Measurements from ENCODE around the gene ERI2. TPM values are rescaled to one million over a fixed set of nuclear protein-coding genes. Genes with fewer than 3 reads are reported as not detected.

The ERI2 gene
- 13.7 and 20.3 TPM in 2 replicates for total RNA-seq

GRCh38 chr16:20806168-20807050 lies at the start of gene ERI2, which contains the start of gene REXO5:
TSS of gene ERI2 (minus strand) at chr16:20806472. CDS start at chr16:20806430, 42 bp downstream.
TSS of gene REXO5 (plus strand) at chr16:20806527. CDS start at chr16:20806954, 427 bp downstream.

GRCh38 chr16:20763461-20764232 lies 42.6 kb downstream of the ERI2 start, which contains the start of gene ACSM3:
TSS of gene ACSM3 (plus strand) at chr16:20764014. CDS start at chr16:20770035, 6,021 bp downstream.

Other genes with a start within 250 kb of the ERI2 start
- not detected in 2 replicates for gene ACSM2B, start 230.1 kb downstream of the ERI2 start, total RNA-seq
- gene ACSM1, start 108.8 kb downstream of the ERI2 start, total RNA-seq = not detected in 2 replicates
- 35.9 and 77.1 TPM in 2 replicates for gene THUMPD1, start 64.7 kb downstream of the ERI2 start, total RNA-seq
- 0.47 and 0.69 TPM in 2 replicates for gene ACSM3, start 42.5 kb downstream of the ERI2 start, total RNA-seq
- 5.7 TPM in 2 replicates for gene REXO5, start 55 bp upstream of the ERI2 start, total RNA-seq
- gene DCUN1D3, start 93.9 kb upstream of the ERI2 start, total RNA-seq = 18.0 and 18.8 TPM in 2 replicates
- gene LYRM1, start 94.3 kb upstream of the ERI2 start, total RNA-seq = 53.6 and 78.6 TPM in 2 replicates